Purkinje cell (primary cell): ENCODE results near the gene DCAF6. TPM values are rescaled to one million over a fixed set of nuclear protein-coding genes. Genes with fewer than 3 reads are reported as not detected.

Experiments used
- polyA plus RNA-seq: library from polyadenylated mRNA; unstranded; fragments of >200 nt; fragmentation: Nextera tagmentation; gene quantifications from 2 replicates; pipeline ENCODE4 v1.2.1, GENCODE V29; 2014

The DCAF6 gene, protein sequence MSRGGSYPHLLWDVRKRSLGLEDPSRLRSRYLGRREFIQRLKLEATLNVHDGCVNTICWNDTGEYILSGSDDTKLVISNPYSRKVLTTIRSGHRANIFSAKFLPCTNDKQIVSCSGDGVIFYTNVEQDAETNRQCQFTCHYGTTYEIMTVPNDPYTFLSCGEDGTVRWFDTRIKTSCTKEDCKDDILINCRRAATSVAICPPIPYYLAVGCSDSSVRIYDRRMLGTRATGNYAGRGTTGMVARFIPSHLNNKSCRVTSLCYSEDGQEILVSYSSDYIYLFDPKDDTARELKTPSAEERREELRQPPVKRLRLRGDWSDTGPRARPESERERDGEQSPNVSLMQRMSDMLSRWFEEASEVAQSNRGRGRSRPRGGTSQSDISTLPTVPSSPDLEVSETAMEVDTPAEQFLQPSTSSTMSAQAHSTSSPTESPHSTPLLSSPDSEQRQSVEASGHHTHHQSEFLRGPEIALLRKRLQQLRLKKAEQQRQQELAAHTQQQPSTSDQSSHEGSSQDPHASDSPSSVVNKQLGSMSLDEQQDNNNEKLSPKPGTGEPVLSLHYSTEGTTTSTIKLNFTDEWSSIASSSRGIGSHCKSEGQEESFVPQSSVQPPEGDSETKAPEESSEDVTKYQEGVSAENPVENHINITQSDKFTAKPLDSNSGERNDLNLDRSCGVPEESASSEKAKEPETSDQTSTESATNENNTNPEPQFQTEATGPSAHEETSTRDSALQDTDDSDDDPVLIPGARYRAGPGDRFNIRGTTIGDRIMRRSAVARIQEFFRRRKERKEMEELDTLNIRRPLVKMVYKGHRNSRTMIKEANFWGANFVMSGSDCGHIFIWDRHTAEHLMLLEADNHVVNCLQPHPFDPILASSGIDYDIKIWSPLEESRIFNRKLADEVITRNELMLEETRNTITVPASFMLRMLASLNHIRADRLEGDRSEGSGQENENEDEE
- polyA plus RNA-seq: 89.0 and 93.3 TPM in 2 replicates

DNA sequence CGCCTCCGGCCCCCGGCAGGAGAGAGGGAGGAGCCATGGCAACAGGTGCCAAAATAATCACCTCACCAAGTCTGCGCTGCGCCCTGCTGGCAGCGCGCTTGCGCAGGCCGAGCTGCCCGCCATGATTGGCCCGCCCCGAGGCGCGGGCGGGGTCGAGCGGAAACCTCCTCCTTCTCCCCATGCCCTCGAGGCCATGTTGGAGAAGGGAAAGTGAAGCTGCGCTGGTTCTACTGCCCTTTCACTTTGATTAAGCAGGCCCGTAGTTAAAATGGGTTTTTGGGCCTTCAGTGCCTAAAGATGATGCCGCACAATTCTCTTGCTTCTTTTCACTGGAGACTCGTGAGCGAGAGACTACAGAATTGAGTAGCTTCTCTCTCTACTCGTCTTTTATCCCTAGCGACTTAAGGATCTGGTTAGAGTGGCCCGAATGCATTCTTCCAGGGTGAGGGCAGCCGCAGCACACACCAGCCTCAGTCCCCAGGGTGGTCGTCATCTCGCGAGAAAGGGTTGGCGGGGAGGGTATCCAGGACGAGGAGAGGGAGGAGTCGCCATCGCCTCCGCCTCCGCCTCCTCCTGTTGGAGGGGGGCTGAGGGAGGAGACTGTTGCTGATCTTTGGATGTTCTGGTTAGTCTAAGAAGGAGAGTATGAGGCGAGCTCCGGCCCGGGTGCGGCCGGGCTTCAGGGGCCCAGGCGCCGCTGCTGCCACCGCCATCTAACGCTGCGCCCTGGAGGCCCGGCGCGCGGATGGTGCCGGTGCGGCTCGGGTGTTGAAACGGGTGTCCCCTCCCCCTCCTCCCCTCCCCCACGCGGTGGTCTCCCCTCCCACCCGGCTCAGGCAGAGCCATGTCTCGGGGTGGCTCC is at the start of gene DCAF6:
Gene DCAF6 (plus strand): TSS at position 616 of the 862 bp plus-strand sequence. CDS start 229 bp downstream, at position 845.

DNA sequence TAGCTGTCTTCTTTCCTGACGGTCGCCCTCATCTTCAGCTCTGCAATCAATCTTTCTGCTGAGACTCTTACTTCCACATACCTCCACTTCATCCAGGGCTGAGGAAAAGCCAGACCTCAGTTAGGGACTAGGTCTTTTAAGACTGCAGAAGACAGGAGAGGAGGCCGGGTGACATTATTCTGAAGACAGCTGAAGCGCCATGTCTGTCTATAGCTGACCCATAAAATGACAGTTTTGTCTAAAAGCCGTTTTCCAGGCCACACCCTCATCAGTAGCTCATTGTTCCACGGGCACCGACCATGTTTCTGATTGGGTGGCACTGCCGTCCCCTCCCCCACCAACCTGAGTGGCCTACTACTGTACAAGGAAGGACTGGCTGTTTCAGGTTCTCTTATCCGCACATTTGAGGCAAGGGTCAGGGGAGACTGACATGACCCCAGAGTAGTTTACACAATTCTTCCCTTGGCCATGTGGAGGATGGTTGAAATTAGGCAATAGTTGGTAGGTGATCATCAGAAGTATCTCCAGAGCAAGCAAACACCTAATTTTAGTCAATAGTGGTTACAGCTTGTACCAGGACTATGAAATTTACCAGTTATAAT is 22.5 kb upstream of the DCAF6 start, which contains the start of gene ADCY10:
Gene ADCY10 (minus strand): TSS at position 240 of the 602 bp plus-strand sequence. CDS start 8,994 bp downstream, outside the sequence.

DNA sequence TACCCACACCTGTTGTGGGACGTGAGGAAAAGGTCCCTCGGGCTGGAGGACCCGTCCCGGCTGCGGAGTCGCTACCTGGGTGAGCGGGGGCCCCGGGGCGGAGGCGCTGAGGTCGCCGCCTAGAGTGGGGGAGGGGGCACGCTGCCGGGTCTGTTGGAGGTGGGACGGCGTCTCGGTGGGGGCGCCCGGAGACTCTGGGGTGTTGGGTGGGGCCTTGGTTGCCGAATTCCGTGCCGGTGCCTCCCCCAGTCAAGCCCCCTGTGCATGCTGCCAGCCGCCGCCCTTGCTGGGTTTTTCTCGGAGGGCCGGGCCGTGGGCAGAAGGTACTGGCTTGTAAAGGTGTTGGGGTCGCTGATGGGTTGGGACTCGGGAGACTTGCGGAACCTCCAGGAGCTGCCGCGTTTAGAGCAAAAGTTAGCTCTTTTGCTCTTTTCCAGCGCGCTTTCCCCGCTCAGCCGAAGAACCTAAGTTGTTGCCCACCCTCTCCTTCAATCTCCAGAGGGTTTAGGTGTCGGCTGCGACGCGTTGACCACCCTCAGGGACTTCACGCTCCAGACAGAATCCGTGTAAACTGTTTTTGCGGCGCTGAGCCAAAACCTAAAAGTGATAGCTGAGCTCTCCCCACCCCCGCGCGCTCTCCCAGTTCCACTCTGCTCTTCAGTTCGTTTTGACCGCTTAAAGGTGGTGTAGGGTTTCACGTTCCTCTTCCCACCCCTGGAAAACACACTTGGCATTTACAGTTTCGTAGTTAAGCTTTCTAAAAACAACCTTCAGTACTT is 636 bp downstream of the DCAF6 start, which contains the start of gene MPC2:
Gene MPC2 (minus strand): TSS at position 143 of the 779 bp plus-strand sequence. CDS start 1,231 bp downstream, outside the sequence.

Other genes starting within 250 kb of the DCAF6 start
- 26.4 and 27.5 TPM in 2 replicates for gene MPZL1, start 214.7 kb upstream of the DCAF6 start, polyA plus RNA-seq
- gene ADCY10, start 22.5 kb upstream of the DCAF6 start, polyA plus RNA-seq: 0.12 and 0.88 TPM in 2 replicates
- 221 and 265 TPM in 2 replicates for gene MPC2, start 389 bp downstream of the DCAF6 start, polyA plus RNA-seq
- 1.8 and 2.0 TPM in 2 replicates for gene GPR161, start 200.2 kb downstream of the DCAF6 start, polyA plus RNA-seq
- 46.3 and 55.9 TPM in 2 replicates for gene TIPRL, start 242.3 kb downstream of the DCAF6 start, polyA plus RNA-seq